Astrocyte of the cerebellum (primary cell): ENCODE data around the gene SKAP1.

Experiments
- DNase-seq: peaks from one replicate; pipeline ENCODE4 v3.0.0-alpha.2; 2011; ENCODE audit warnings: low read depth
- H3K4me3 ChIP-seq: 2 replicates; pipeline ENCODE4 v1.5.1; 2011; ENCODE audit warnings: mild to moderate bottlenecking, low read depth, low read length, moderate library complexity
- CTCF ChIP-seq: IDR thresholded peaks from 2 replicates; pipeline ENCODE4 v1.5.1; 2012; ENCODE audit warnings: low read length, low read depth, moderate library complexity, mild to moderate bottlenecking; ENCODE audit errors: missing control alignments
- in situ Hi-C: cut with HindIII; loops from 2 replicates; pipeline ENCODE4 v1.10.0; 2017; ENCODE audit warnings: low sequenced_read_pairs

The SKAP1 gene

GRCh38 chr17:48123776-48124388 lies 306.1 kb downstream of the SKAP1 start:
- TF ChIP-seq CTCF = no peak
- DNase-seq = no peak
- no peak overlapping the region for H3K4me3 ChIP-seq
- in situ Hi-C loops = no loop called here

GRCh38 chr17:48123111-48123510 lies 306.9 kb downstream of the SKAP1 start:
- no peak for DNase-seq
- H3K4me3 ChIP-seq = no peak overlapping the region
- TF ChIP-seq CTCF = no peak
- in situ Hi-C loops = no loop called here

- no peak for TF ChIP-seq CTCF
- H3K4me3 ChIP-seq = no peak overlapping the region
- no peak for DNase-seq
- in situ Hi-C loops = no loop called here
These were observed 307.4 kb downstream of the SKAP1 start for GRCh38 chr17:48122665-48123045.

DNA sequence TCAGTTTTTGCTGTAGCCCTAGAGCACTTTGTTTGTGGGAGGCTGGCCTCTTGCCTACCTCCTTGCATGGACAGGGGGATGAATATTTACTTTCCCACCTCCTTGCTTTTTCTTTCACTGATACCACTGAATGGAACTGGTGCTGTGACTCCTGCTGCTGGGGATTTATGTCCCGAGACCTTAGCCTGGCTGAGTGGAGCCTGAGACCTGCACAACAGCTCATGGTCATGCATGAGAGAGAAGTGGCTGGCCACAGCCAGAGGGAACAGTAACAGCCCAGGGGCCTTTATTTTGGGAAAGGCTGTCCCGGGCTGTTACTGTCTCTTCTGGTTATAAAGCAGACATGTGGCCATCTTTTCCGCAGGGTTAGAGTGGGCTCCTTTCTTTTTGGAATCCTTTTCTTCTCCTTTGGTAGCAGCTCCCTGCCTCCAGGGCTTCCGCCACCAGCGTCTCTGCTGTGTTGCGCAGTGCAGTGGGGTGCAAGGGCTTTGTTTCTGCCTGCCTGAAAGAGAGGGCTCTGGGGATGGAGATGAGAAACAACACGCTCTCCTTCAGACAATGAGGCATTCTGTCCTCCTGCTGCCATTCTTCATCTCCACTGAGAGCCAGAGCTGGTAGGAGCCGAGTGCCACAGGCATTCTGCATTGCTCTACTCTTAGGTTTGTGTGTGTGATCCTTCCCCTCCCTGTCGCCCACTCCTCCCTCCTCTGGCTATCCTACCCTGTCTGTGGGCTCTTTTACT lies 307.9 kb downstream of the SKAP1 start:
- no peak for TF ChIP-seq CTCF
- in situ Hi-C loops = no loop called here
- no peak overlapping the region for H3K4me3 ChIP-seq
- DNase-seq = no peak

- DNase-seq = no peak
- H3K4me3 ChIP-seq = no peak overlapping the region
- in situ Hi-C loops = no loop called here
- TF ChIP-seq CTCF = no peak
These were observed 316.8 kb downstream of the SKAP1 start for GRCh38 chr17:48113201-48113676.

DNA sequence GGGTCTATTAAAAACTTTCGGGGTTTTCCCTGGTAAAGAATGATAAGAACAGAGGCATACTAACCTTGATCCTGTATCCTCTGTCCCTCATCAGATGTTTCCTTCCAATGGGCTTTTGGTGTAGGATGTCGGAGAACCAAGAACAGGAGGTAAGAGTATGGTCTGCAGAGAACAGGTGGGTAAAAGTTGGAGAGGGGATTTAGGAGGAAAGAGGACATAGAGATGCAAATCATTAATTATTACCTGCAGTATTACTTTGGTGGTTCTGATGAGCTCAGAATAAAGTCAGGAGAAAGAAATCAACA lies 318.1 kb downstream of the SKAP1 start:
- no peak for DNase-seq
- in situ Hi-C loops = no loop called here
- TF ChIP-seq CTCF = no peak
- H3K4me3 ChIP-seq = no peak overlapping the region
